Stimulated activated CD8-positive, alpha-beta memory T cell treated with anti-CD3 and anti-CD28 coated beads, Interleukin-2, amount 100 ng/mL, for 48 hours (primary cell): ENCODE measurements around the gene XPO4.
"Not testable (repeated sequence)": the region's sequence is repeated elsewhere in the genome, so short reads cannot be mapped to it uniquely, and the experiment has no call there.

ENCODE experiments used
- DNase-seq, 2 donors: peaks; one replicate each; pipeline ENCODE4 v3.0.0-alpha.2; 2020; ENCODE audit warnings: low read depth in 2 of 2

XPO4 gene

GRCh38 chr13:20787180-20787579 lies 115.4 kb downstream of the XPO4 start:
- DNase-seq = no peak

GRCh38 chr13:20782116-20782708 lies 120.3 kb downstream of the XPO4 start:
- no peak for DNase-seq

GRCh38 chr13:20780317-20780716 lies 122.2 kb downstream of the XPO4 start:
- no peak for DNase-seq

- no peak for DNase-seq
Measured at GRCh38 chr13:20779405-20779804, 123.1 kb downstream of the XPO4 start.

GRCh38 chr13:20778311-20778710 lies 124.2 kb downstream of the XPO4 start:
- DNase-seq = no peak

- DNase-seq = no peak
Measured at GRCh38 chr13:20776751-20777150, 125.8 kb downstream of the XPO4 start.

GRCh38 chr13:20775961-20776360 lies 126.6 kb downstream of the XPO4 start:
- no peak for DNase-seq

- DNase-seq = no peak
Measured at GRCh38 chr13:20774746-20775145, 127.8 kb downstream of the XPO4 start.

GRCh38 chr13:20773194-20774080 lies 129.1 kb downstream of the XPO4 start, which contains the start of gene EEF1AKMT1:
TSS of gene EEF1AKMT1 (minus strand) at chr13:20773961. CDS start at chr13:20757598, 16,363 bp downstream.
- peak; percentile 92 to 93 for DNase-seq

GRCh38 chr13:20772401-20773131 lies 130.0 kb downstream of the XPO4 start:
- no peak for DNase-seq

- no peak for DNase-seq
Measured at GRCh38 chr13:20769834-20770233, 132.7 kb downstream of the XPO4 start.

GRCh38 chr13:20769091-20769490 lies 133.5 kb downstream of the XPO4 start:
- DNase-seq = no peak

- no peak for DNase-seq
Measured at GRCh38 chr13:20767309-20767943, 135.1 kb downstream of the XPO4 start.

GRCh38 chr13:20760872-20761271 lies 141.7 kb downstream of the XPO4 start:
- no peak for DNase-seq

- no peak for DNase-seq
Measured at GRCh38 chr13:20754009-20754408, 148.5 kb downstream of the XPO4 start.

GRCh38 chr13:20749377-20749776 lies 153.2 kb downstream of the XPO4 start:
- DNase-seq = no peak

GRCh38 chr13:20743830-20744404 lies 158.6 kb downstream of the XPO4 start:
- not testable (repeated sequence) for DNase-seq

GRCh38 chr13:20740021-20740420 lies 162.5 kb downstream of the XPO4 start:
- no peak for DNase-seq

- DNase-seq = no peak
Measured at GRCh38 chr13:20738616-20739015, 163.9 kb downstream of the XPO4 start.

GRCh38 chr13:20729633-20730585 lies 172.6 kb downstream of the XPO4 start:
- no peak for DNase-seq
